Measurements from ENCODE around the gene CKMT1A.
"Not testable (repeated sequence)": the region's sequence is repeated elsewhere in the genome, so short reads cannot be mapped to it uniquely, and the experiment has no call there.

CKMT1A gene

GRCh38 chr15:43693148-43694022 is at the start of gene CKMT1A:
Gene CKMT1A (plus strand): TSS chr15:43693859. CDS start chr15:43694051, 192 bp downstream.
- DNase-seq, result not testable (repeated sequence)

DNA sequence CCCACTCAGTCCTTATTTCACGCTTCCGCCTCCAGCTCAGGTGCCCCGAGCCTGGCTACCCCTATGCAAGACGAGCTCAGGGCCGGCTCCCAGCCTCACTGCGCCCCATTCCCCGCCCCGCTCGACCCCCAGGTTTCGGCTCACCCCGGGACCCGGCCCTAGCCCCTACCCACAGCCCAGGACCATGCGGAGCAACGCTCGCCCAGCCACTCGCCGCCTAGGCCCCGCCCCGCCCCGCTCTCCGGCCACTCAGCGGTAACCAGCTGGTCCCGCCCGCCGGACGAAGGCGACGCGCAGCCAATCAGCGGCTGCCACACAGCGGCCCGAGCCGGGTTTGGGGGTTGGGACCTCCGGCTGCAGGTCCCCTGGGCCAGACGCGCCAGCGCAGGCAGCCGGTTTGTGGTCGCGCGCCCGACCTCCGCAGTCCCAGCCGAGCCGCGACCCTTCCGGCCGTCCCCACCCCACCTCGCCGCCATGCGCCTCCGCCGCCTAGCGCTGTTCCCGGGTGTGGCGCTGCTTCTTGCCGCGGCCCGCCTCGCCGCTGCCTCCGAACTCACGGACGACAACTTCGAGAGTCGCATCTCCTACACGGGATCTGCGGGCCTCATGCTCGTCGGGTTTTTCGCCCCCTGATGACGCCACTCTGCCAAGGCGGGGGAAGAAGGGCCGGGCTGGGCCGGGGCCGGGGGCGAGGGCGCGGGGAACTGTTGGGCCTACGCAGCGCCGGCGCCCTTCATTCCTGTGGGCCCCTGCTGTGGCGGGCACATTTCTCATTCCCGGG is 44.8 kb upstream of the CKMT1A start, which contains the start of gene CATSPER2:
Gene CATSPER2 (minus strand): TSS at position 196 of the 781 bp plus-strand sequence. CDS start 783 bp downstream, outside the sequence.
- DNase-seq, result peak; percentile 20

- not testable (repeated sequence) for DNase-seq
Observed at GRCh38 chr15:43649430-43649926, 44.2 kb upstream of the CKMT1A start.

- not testable (repeated sequence) for DNase-seq
Observed at GRCh38 chr15:43659727-43660126, 33.9 kb upstream of the CKMT1A start.

DNA sequence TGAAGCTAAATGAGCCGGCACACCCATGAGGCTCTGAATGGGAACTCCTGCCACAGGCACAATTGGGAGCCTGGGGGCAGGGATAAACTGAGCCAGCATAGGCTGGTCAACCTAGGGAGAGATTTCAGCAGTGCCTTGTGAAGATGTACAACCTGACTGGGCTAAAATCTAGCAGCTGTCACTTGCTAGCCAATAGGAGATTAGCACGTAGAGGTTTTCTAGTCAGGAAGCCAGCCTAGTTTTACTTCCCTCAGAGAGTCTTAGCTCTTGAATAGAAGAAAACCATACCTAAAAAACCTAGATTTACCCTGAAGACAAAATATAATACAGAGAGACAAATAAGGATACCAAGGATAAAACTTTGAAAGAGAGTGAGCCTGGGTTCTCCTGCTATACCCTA is 31.4 kb upstream of the CKMT1A start:
- DNase-seq, result not testable (repeated sequence)

DNA sequence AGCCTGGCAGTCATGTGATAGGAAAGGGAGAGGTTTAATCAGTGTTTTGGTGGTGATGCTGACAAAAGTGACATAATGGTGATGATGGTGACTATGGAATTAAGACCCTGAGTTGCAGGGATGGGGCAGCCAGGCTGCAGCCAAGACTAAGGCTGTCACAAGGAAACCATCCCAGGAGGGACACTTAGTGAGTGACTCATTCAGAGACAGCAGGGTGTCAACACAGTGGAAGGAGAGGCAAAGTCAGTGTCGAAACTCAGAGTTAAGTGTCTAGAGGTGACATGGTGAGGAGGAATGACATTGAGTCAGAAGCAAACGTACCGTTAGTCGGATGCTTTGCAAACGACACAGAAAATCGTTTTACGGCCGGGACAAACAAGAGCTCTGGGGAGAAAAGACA is 30.3 kb upstream of the CKMT1A start:
- DNase-seq, result not testable (repeated sequence)

DNA sequence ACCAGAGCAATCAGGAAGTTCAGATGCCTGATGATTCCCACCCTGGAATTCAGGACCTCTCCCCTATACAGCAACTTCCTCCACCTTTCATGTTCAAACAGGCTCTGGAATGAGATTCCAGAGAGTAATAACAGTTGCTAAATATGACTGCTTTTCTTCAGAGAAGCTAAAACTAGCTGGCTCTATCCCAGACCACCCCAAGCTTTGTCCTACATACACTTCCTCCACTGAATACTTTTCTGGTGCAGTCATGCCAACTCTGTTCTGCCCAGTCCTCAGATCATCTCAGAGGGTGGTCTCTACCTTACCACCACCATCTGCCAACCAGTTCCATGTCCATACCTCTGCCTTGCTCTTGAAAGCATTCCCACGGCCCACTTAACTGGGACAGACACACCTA is 27.5 kb upstream of the CKMT1A start:
- not testable (repeated sequence) for DNase-seq

DNA sequence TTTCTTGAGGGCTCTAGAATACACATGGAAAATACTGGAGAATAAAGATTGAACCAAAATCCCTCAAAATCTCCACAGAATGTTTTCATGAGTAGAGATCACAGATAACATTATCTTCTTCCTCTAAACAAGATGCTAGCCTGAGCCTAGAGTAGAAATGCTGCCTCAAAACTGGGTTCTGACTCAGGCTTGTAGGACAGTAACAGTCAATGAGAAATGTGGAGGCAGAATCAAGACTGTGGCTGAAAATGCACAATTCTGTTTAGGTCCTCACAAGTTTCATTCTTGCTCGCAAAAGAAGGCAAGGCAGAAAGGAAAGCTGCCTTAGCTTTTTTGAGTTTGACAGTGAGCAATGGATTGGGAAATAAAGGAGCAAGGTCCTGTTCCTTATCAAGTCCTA is 19.5 kb upstream of the CKMT1A start:
- not testable (repeated sequence) for DNase-seq

- DNase-seq, result not testable (repeated sequence)
Observed at GRCh38 chr15:43689604-43690301, 3.9 kb upstream of the CKMT1A start.

- not testable (repeated sequence) for DNase-seq
Observed at GRCh38 chr15:43692679-43693078, 980 bp upstream of the CKMT1A start.

DNA sequence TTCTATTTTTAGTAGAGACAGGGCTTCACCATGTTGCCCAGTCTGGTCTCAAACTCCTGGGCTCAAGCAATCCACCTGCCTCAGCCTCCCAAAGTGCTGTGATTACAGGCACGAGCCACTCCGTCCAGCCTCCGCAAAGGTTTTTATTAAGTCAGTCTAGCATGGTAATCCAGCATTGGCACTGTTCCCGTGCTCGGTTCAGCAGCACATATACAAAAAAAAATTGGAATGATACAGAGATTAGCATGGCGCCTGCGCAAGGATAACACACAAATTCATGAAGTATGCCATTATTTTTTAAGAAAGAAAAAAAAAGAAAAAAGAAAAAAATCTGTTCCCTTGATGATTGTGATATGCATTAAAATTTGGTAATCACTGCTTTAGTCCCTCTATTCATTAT is 8.5 kb downstream of the CKMT1A start:
- no peak for DNase-seq

DNA sequence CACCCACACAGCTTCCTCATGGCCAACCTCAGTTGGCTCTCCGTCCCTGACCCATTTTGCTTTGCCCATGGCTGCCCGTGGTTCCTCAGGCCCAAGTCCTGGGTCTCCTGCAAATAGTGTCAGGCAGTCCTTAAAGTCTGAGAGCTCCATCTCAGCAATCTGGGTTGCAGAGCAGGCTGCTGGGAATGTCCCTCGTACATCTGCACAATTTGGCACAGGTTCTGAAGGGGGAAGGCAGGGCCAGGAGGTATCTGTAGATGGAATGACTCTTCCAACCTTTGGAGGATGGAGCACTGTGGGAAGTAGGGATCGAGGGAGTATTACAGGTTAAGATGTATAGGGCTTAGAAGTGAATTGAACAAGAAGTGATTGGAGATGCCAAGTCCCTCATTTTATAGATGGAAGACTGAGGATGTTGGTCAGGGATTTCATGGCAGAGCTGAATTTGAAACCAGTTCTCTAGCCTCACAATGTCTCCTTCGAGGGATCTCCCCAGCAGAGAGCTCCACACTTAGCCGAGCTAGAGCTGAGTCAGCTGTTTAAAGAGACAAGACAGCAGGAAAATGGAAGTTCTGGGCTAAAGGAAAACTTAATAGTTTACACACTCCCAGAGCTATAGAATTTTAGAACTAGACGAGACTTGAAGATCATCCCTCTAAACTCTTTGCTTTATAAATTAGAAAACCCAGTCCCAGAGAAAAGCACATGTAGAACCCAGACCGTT is 9.2 kb downstream of the CKMT1A start:
- no peak for DNase-seq

DNA sequence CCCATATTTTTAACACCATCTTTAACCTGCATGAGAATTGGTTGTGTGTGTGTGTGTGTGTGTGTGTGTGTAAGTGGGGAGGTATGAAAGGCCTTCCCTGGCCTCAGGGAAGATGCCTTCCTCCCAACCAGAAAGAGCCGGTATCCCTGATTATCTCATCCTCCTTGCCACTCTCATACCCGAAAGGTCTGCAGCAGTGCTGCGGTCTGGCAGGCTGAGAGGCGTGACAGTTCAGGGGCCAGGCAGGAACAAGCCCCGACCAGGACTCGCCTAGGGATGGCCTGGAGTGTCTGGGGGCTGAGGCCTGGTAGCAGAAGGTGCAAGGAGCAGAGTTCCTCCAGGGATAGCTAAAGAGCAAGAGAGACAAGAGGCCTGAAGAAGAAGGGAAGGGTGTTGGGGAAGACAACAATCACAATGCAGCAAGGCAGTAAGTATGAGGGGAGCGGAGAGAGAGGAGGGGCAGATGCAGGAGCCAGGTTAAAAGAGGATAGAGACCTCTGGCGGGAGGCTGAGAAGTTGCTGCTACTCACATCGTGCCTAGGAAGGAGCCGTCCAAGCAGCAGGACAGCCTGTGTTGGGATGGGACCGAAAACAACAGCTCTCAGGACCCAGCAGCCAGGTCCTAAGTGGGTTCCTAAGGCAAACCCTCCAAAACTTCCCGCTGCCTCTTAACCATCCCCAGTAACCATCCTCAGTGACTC is 16.9 kb downstream of the CKMT1A start:
- DNase-seq, result not testable (repeated sequence)

GRCh38 chr15:43723151-43723550 is 29.5 kb downstream of the CKMT1A start:
- no peak for DNase-seq

GRCh38 chr15:43726306-43726705 is 32.6 kb downstream of the CKMT1A start:
- not testable (repeated sequence) for DNase-seq

DNA sequence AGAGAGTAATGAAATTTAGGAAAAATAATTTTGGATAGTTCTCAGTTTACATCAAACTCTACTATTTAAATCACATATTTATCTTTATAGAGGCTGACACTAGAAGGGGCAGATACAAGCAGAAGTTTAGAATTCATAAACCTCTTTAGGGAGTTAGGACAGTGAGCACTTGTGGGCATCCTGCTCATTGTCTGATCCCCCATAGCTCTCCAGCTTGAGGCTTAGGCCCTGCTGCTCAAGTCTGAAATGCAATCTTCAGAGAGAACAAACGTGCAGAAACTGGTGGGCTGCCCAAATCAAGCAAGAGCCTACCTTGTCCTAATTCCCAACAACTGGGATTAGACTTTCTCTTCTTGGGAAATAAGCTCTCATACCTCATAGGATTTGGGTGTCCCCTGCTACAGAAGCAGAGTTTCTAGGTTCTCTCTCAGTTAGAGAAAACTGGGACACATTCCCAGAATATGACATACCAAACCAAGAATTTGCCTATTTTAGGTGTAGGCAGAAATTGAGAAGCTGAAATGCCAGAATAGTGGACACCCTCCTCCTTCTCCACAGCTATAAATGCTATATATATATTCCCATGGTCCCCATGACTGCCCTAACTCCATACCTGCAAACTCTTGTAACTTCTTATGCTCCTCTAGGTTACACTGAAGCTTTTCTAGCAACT is 34.5 kb downstream of the CKMT1A start:
- DNase-seq, result not testable (repeated sequence)

DNA sequence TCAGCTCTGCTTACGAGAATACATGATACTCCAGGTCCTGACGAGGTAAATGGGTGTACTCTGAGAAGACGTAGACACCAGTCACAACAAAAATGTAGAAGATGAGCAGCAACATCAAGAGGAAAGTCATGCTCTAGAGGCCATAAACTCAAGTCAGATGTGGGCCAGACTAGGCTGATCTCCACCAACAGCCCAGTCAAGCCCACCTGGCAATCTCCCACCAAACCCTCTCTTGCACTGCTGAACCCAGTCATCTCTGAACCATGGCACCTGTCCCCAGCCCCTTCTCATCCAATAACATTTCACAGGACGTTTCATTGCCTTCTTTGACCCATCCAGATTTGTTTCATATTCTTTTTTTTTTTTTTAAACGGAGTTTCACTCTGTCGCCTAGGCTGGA is 41.8 kb downstream of the CKMT1A start:
- DNase-seq, result no peak

- peak; percentile 97 for DNase-seq
Observed at GRCh38 chr15:43746245-43746902, 52.7 kb downstream of the CKMT1A start, which contains the start of gene PDIA3. Gene PDIA3 (plus strand): TSS chr15:43746438. CDS start chr15:43746540, 102 bp downstream.

DNA sequence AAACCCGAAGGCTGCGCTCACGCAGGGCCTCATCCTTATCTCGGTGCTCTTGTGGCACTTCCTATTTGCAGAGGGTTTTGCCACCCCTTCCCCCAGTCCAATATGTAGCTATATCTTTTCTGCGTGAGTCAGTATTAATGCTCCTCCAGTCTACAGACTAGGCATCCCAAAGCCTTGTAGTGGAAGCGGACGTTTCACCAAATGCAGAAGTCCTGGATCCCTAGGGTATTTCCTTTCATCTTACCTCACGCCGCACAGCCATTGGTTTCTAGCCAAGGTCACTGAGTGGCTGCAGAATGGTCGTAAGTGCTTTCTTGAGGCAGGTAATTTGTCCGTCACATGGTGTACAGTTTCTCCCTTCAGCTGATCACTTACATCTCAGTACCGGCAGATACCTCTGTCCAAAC is 53.2 kb downstream of the CKMT1A start:
- DNase-seq, result not testable (repeated sequence)

- no peak for DNase-seq
Observed at GRCh38 chr15:43748376-43748775, 54.7 kb downstream of the CKMT1A start.

All from right hindlimb (tissue), 1 donor.